Astrocyte of the spinal cord (primary cell): ENCODE results near the gene GLUL.

Experiments
- DNase-seq: peaks from one replicate; pipeline ENCODE4 v3.0.0; 2011; ENCODE audit warnings: low read depth, low spot score
- H3K4me3 ChIP-seq: 2 replicates; pipeline ENCODE4 v1.5.1; 2011; ENCODE audit warnings: low read depth, mild to moderate bottlenecking, low read length, moderate library complexity
- CTCF ChIP-seq: IDR thresholded peaks from 2 replicates; pipeline ENCODE4 v1.5.1; 2012; ENCODE audit warnings: low read depth, mild to moderate bottlenecking, low read length, inconsistent platforms
- in situ Hi-C: cut with HindIII; loops from 2 replicates; pipeline ENCODE4 v1.10.0; 2017; ENCODE audit warnings: low sequenced_read_pairs

GLUL gene

GRCh38 chr1:182370532-182370931 is 21.1 kb downstream of the GLUL start:
- DNase-seq, result no peak
- TF ChIP-seq CTCF, result no peak
- in situ Hi-C loops, result no loop called here
- H3K4me3 ChIP-seq, result no peak overlapping the region

- H3K4me3 ChIP-seq, result no peak overlapping the region
- no peak for TF ChIP-seq CTCF
- DNase-seq, result no peak
- in situ Hi-C loops, result no loop called here
These were observed 22.7 kb downstream of the GLUL start for GRCh38 chr1:182368903-182369302.

GRCh38 chr1:182368358-182368757 is 23.2 kb downstream of the GLUL start:
- DNase-seq, result no peak
- no peak for TF ChIP-seq CTCF
- no peak overlapping the region for H3K4me3 ChIP-seq
- in situ Hi-C loops, result no loop called here

- no peak for TF ChIP-seq CTCF
- H3K4me3 ChIP-seq, result no peak overlapping the region
- in situ Hi-C loops, result no loop called here
- no peak for DNase-seq
These were observed 23.7 kb downstream of the GLUL start for GRCh38 chr1:182367926-182368325.

GRCh38 chr1:182366596-182366995 is 25.0 kb downstream of the GLUL start:
- no peak overlapping the region for H3K4me3 ChIP-seq
- DNase-seq, result no peak
- TF ChIP-seq CTCF, result no peak
- in situ Hi-C loops, result no loop called here

GRCh38 chr1:182359645-182360044 is 31.9 kb downstream of the GLUL start:
- no peak for TF ChIP-seq CTCF
- no peak for DNase-seq
- in situ Hi-C loops, result no loop called here
- H3K4me3 ChIP-seq, result no peak overlapping the region

GRCh38 chr1:182357913-182358312 is 33.7 kb downstream of the GLUL start:
- H3K4me3 ChIP-seq, result no peak overlapping the region
- DNase-seq, result no peak
- TF ChIP-seq CTCF, result no peak
- in situ Hi-C loops, result no loop called here
